ENCODE results near the gene CLDN18. TPM values are rescaled to one million over a fixed set of nuclear protein-coding genes. Genes with fewer than 3 reads are reported as not detected.

CLDN18 gene
- total RNA-seq, 1 experiment from 2014 or later, result not detected

GRCh38 chr3:138042043-138042442, 32.1 kb downstream of the CLDN18 start:
- no peak overlapping the region for H3K4me2 ChIP-seq
- BruUV-seq (replicated peaks), result no TSS peak

GRCh38 chr3:138043266-138044029, 33.5 kb downstream of the CLDN18 start:
- ChIA-PET POLR2A (ENCODE audit: unreplicated experiment) (no interaction called here), CTCF (interaction anchor here (0.6 kb wide), 1 partner anchor 938 kb away, joined by 4 read pairs; no protein-coding TSS in a partner anchor)
- Histone ChIP-seq H3K4me2 (no peak overlapping the region), H3K9me3 (ENCODE audit: insufficient read depth, low read depth) (no peaks in the 10 kb centered on the region), H3K36me3 (ENCODE audit: low read depth) (no peaks in the 10 kb centered on the region), H3K27ac (no peak overlapping the region), H3K27me3 (ENCODE audit: insufficient read depth, low read depth) (no peaks in the 10 kb centered on the region), H2AFZ (no peak overlapping the region), H3F3A (ENCODE audit: insufficient read depth, low read depth) (no peaks in the 10 kb centered on the region), H3K4me3 (no peak overlapping the region), H3K4me1 (replicated peaks; ENCODE audit: insufficient read depth) (0 out of 2 replicates have a peak, but pooled peaks cover 3% of the 10 kb centered on the region), H4K20me1 (ENCODE audit: insufficient read depth) (no peaks in the 10 kb centered on the region), H3K79me2 (ENCODE audit: low read depth) (no peaks in the 10 kb centered on the region), H3K9me2 (ENCODE audit: insufficient read depth) (no peaks in the 10 kb centered on the region)
- no peak for TF ChIP-seq EZH2 (IDR thresholded peaks at IDR 0.05; ENCODE audit: low read depth)
- no peak for TF ChIP-seq CTCF (conservative IDR thresholded peaks at IDR 0.05)
- intact Hi-C loops (cut with micrococcal nuclease; ENCODE audit: unreplicated experiment), result no loop called here
- BruUV-seq (replicated peaks), result no TSS peak
- DNase-seq, result no peak

More at GRCh38 chr3:138042043-138042442, 32.1 kb downstream of the CLDN18 start:
- no peaks in the 10 kb centered on the region for H3F3A ChIP-seq (ENCODE audit: insufficient read depth, low read depth)
- no peak for DNase-seq
- no peak overlapping the region for H2AFZ ChIP-seq
- no peaks in the 10 kb centered on the region for H3K9me2 ChIP-seq (ENCODE audit: insufficient read depth)
- no peaks in the 10 kb centered on the region for H3K79me2 ChIP-seq (ENCODE audit: low read depth)
- no peak overlapping the region for H3K27ac ChIP-seq
- no peaks in the 10 kb centered on the region for H3K27me3 ChIP-seq (ENCODE audit: insufficient read depth, low read depth)
- no peaks in the 10 kb centered on the region for H4K20me1 ChIP-seq (ENCODE audit: insufficient read depth)
- H3K9me3 ChIP-seq (ENCODE audit: insufficient read depth, low read depth), result no peaks in the 10 kb centered on the region
- no peak overlapping the region for H3K4me3 ChIP-seq
- no peak for TF ChIP-seq CTCF (conservative IDR thresholded peaks at IDR 0.05)
- H3K4me1 ChIP-seq (replicated peaks; ENCODE audit: insufficient read depth), result 0 out of 2 replicates have a peak, but pooled peaks cover 3% of the 10 kb centered on the region
- intact Hi-C loops (cut with micrococcal nuclease; ENCODE audit: unreplicated experiment), result no loop called here
- H3K36me3 ChIP-seq (ENCODE audit: low read depth), result no peaks in the 10 kb centered on the region
- ChIA-PET POLR2A (ENCODE audit: unreplicated experiment) (no interaction called here), CTCF (no interaction called here)

- TF ChIP-seq EZH2 (IDR thresholded peaks at IDR 0.05; ENCODE audit: low read depth) (no peak), CTCF (conservative IDR thresholded peaks at IDR 0.05) (no peak)
- CTCF ChIA-PET, result no interaction called here
Measured at GRCh38 chr3:138046085-138046484, 36.1 kb downstream of the CLDN18 start.

More at GRCh38 chr3:138046085-138046484, 36.1 kb downstream of the CLDN18 start:
- H2AFZ ChIP-seq, result no peak overlapping the region
- intact Hi-C loops (cut with micrococcal nuclease; ENCODE audit: unreplicated experiment), result no loop called here
- POLR2A ChIA-PET (ENCODE audit: unreplicated experiment), result no interaction called here
- no peak overlapping the region for H3K4me3 ChIP-seq
- H3K4me2 ChIP-seq, result no peak overlapping the region
- H3K36me3 ChIP-seq (ENCODE audit: low read depth), result no peaks in the 10 kb centered on the region
- no peak overlapping the region for H3K27ac ChIP-seq
- H3K9me2 ChIP-seq (ENCODE audit: insufficient read depth), result no peaks in the 10 kb centered on the region
- no peak for DNase-seq
- no TSS peak for BruUV-seq (replicated peaks)
- no peaks in the 10 kb centered on the region for H3K27me3 ChIP-seq (ENCODE audit: insufficient read depth, low read depth)
- 0 out of 2 replicates have a peak, but pooled peaks cover 3% of the 10 kb centered on the region for H3K4me1 ChIP-seq (replicated peaks; ENCODE audit: insufficient read depth)
- no peaks in the 10 kb centered on the region for H3F3A ChIP-seq (ENCODE audit: insufficient read depth, low read depth)
- no peaks in the 10 kb centered on the region for H3K79me2 ChIP-seq (ENCODE audit: low read depth)
- no peaks in the 10 kb centered on the region for H3K9me3 ChIP-seq (ENCODE audit: insufficient read depth, low read depth)
- no peaks in the 10 kb centered on the region for H4K20me1 ChIP-seq (ENCODE audit: insufficient read depth)
